Coronary artery (tissue), 2 donors: ENCODE results near the gene RFNG.

ENCODE experiments used
- DNase-seq: peaks from one replicate; pipeline ENCODE4 v3.0.0-alpha.2; 2017; ENCODE audit warnings: low spot score
- H3K27ac ChIP-seq, 2 donors: fragments of 200-600 bp; sonication (generic); one replicate each; pipeline ENCODE4 v1.5.1; 2016 to 2019
- H3K4me3 ChIP-seq: fragments of 200-600 bp; sonication (generic); 2 replicates; pipeline ENCODE4 v1.5.1; 2016; ENCODE audit warnings: mild to moderate bottlenecking, moderate library complexity
- TF ChIP-seq, protein P1 (sequence below): fragments of 200-600 bp; sonication (generic); IDR thresholded peaks from one replicate; pipeline ENCODE4 v1.5.1; 2019; ENCODE audit warnings: antibody characterized with exemption

Gene RFNG

DNA sequence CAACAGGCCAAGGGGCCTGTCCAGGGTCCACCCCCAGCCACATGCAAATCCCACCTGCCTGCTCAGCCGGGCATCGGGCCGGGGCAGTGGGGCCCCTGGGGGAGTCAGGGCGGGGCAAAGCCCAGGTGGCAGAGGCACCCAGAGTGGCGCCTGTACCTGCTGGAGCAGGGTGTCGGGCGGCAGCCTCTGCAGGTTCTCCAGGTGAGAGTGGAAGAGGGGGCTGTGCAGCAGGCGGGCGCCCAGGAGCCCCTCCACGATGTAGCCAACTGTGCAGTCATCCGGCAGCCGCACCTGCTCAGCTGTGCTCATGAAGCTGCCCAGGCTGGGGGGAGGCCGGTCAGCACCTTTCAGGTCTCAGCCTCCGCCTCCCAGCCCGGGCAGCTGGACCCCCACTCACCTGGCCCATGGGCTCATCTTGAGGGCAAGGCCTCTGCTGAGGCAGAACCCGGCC lies 2.1 kb downstream of the RFNG start:
- no peak overlapping the region for H3K4me3 ChIP-seq
- TF ChIP-seq, protein P1, sequence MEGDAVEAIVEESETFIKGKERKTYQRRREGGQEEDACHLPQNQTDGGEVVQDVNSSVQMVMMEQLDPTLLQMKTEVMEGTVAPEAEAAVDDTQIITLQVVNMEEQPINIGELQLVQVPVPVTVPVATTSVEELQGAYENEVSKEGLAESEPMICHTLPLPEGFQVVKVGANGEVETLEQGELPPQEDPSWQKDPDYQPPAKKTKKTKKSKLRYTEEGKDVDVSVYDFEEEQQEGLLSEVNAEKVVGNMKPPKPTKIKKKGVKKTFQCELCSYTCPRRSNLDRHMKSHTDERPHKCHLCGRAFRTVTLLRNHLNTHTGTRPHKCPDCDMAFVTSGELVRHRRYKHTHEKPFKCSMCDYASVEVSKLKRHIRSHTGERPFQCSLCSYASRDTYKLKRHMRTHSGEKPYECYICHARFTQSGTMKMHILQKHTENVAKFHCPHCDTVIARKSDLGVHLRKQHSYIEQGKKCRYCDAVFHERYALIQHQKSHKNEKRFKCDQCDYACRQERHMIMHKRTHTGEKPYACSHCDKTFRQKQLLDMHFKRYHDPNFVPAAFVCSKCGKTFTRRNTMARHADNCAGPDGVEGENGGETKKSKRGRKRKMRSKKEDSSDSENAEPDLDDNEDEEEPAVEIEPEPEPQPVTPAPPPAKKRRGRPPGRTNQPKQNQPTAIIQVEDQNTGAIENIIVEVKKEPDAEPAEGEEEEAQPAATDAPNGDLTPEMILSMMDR = no peak
- no peak for DNase-seq
- H3K27ac ChIP-seq = no peak overlapping the region

DNA sequence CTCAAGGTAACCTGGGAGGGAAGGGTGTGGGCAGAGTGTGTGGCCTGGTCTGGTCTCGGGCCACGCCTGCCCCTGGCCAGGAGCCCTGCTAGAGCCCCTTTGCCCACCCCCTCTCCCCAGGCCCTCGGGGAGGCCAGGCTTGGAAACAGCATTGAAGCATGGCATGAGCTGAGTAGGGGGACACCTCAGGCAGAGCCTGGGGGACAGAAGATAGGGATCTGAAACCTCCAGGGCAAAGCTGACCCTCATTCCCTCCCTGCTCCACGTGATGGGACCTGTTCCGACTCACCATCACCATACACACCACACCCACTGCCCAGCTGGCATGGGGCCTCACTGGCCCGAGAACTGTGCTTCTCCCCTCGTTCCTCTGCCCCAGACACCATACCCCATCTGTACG lies 2.5 kb downstream of the RFNG start:
- TF ChIP-seq, protein P1 = no peak
- no peak for DNase-seq
- Histone ChIP-seq H3K27ac (no peak overlapping the region), H3K4me3 (no peak overlapping the region)

DNA sequence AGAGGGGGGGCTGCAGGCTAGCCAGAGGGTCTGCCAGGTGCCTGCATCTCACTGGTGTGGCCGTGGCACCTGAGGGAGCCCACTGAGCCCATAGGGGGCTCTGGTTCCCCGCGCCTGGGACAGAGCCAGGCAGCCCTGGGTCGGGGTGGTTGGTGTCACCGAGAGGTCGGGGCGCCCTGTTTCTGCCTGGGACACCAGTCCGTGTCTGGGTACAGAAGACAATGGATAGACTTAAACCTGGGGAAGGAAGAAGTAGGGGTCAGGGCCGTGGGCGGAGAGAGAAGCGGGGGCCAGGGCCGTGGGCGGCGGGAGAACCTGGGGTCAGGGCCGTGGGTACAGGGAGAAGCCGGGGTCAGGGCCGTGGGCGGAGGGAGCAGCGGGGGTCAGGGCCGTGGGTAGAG lies 3.0 kb downstream of the RFNG start:
- no peak for DNase-seq
- H3K27ac ChIP-seq = no peak overlapping the region
- H3K4me3 ChIP-seq = no peak overlapping the region
- TF ChIP-seq, protein P1 = no peak

DNA sequence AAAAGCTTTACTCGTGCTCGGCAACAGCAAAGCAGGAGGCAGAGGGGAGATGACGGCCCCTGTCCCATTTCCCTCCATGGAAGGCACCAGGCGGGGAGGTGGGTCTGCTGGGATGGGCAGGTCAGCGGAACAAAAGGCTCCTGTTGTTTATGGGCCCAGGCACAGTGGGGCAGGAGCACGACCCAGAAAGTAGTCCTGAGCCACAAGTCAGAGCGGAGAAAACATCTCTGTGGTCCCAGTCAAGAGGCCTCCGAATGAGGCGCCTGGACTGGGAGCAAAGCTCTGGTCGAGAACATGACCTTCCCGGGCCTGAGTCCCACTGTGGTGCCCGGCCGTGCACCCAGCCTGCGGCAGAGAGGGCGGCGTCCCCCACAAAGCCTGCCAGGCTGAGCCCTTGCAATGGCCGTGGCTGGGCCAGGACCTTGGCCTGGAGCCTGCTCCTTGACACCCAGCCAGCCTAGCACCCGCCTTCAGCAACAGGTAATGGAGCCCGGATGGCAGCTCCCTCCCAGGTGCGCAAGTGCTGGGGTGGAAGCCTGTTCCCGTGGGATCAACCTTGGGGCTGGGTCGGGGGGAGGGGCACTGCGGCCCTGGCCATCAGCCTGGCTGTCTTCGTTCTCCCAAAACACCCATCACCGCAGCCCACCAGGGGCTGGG lies 3.6 kb downstream of the RFNG start:
- no peak for DNase-seq
- Histone ChIP-seq H3K27ac (no peak overlapping the region), H3K4me3 (no peak overlapping the region)
- TF ChIP-seq, protein P1 = no peak

DNA sequence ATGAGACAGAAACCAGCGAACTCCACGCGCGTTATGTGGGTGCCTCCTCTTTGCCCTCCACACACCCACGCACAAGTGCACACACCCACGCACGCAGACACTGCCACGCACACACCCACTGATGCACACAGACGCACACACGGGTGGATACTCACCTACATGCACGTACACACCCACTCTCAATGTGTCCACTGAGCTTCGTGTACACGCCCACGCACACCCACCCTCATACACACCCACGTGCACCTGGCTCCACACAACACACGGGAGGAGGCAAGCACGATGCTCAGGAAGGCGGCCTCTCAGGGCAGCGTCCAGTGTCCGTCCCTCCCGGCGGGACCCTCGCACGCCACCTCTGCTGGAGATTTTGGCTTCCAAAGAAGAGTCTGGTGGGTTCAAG lies 4.2 kb downstream of the RFNG start:
- TF ChIP-seq, protein P1 = no peak

DNA sequence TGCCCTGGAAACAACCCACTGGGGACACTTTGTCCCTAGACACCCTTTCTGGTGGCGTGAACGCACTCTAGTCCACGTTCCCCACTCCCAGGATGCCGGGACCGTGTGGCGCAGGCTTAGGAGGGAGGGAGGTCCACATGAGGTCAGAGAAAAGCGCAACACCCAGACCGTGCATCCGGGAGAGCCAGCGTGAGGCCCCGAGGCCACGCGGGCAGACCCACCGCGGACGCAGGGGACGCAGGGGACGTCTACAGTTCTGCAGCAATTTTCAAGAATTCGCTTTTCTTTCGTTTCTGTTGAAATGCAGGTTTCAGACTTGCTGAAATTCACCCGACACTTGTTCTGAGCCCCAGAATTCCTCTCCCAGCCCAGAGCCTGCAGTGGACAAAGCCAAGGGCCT lies 4.7 kb downstream of the RFNG start:
- TF ChIP-seq, protein P1 = no peak
- no peak for DNase-seq
- Histone ChIP-seq H3K27ac (no peak overlapping the region), H3K4me3 (no peak overlapping the region)

More for the DNA sequence above, 4.2 kb downstream of the RFNG start:
- no peak overlapping the region for H3K27ac ChIP-seq
- H3K4me3 ChIP-seq = no peak overlapping the region
- DNase-seq = no peak

DNA sequence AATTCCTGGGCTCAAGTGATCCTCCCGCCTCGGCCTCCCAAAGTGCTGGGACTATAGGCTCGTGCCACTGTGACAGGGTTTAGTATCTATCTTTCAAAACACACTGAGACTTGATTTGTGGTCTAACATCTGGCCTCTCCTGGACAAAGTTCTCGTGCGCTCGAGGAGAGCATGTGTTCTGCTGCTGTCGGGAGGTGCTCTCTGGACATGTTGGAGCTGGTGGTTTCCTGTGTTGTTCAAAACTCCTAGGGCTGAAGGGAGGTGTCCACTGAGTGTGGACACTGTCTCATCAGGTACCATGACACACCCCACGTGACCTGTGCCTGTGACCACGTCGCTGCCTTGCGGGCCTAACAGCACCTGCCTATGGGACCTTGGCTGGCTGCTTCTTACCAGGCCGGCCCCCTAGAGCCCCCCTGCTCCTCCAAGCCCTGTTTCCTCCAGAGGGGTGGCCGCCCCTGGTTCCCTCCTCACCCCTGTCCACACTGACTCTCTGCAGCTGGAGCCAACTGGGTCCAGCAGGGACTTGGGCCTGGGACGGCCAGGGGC lies 5.6 kb downstream of the RFNG start:
- no peak for DNase-seq
- Histone ChIP-seq H3K4me3 (no peak overlapping the region), H3K27ac (no peak overlapping the region)
- TF ChIP-seq, protein P1 = no peak
